Activated CD8-positive, alpha-beta T cell treated with anti-CD3 and anti-CD28 coated beads for 36 hours (primary cell): Measurements from ENCODE around the gene UNK. TPM values are rescaled to one million over a fixed set of nuclear protein-coding genes. Genes with fewer than 3 reads are reported as not detected.

ENCODE experiments used
- ATAC-seq: fragments of 200-7000 bp; cut with Tn5 transposase; one replicate; pipeline ENCODE4 v1.10.0; 2021; ENCODE audit warnings: mild to moderate bottlenecking, moderate library complexity
- CTCF ChIA-PET: fragments of 350-600 bp; sonication (Branson Sonifier 250); formaldehyde crosslinking; loops from one replicate; lab custom pipeline; 2021; ENCODE audit warnings: antibody characterized with exemption; lab: Charles Lee
- POLR2A ChIA-PET: fragments of 350-600 bp; sonication (Branson Sonifier 250); formaldehyde crosslinking; loops from one replicate; lab custom pipeline; 2021; ENCODE audit warnings: antibody characterized with exemption; lab: Charles Lee
- DNase-seq: peaks from one replicate; pipeline ENCODE4 v3.0.0-alpha.2; 2020
- H3K27ac Mint-ChIP-seq: one replicate; pipeline ENCODE4 v1.8.0; 2021; ENCODE audit warnings: mild to moderate bottlenecking, mixed read lengths
- H3K27me3 Mint-ChIP-seq: one replicate; pipeline ENCODE4 v1.8.0; 2021; ENCODE audit warnings: mixed read lengths
- H3K36me3 Mint-ChIP-seq: one replicate; pipeline ENCODE4 v1.8.0; 2021; ENCODE audit warnings: low read depth, mixed read lengths
- H3K4me1 Mint-ChIP-seq: one replicate; pipeline ENCODE4 v1.8.0; 2021; ENCODE audit warnings: low read depth, mixed read lengths
- H3K4me3 Mint-ChIP-seq: one replicate; pipeline ENCODE4 v1.8.0; 2021; ENCODE audit warnings: mild to moderate bottlenecking, moderate library complexity, mixed read lengths
- H3K9me3 Mint-ChIP-seq: one replicate; pipeline ENCODE4 v1.8.0; 2021; ENCODE audit warnings: mixed read lengths
- intact Hi-C: fragments of 100-400 bp; cut with micrococcal nuclease; formaldehyde crosslinking; loops from one replicate; pipeline ENCODE4 v1.10.0; 2022
- total RNA-seq, 2 experiments: library from RNA; stranded (reverse); gene quantifications; one replicate each; pipeline ENCODE4 v1.2.3, GENCODE V29; 2021
- TF ChIP-seq, protein P1 (sequence below): fragments of 200-600 bp; IDR thresholded peaks from one replicate; pipeline ENCODE4 v1.8.0; 2022; ENCODE audit warnings: antibody characterized with exemption, mild to moderate bottlenecking

UNK gene
- total RNA-seq, 2 experiments from 2014 or later = 26.4 to 26.6 TPM

DNA sequence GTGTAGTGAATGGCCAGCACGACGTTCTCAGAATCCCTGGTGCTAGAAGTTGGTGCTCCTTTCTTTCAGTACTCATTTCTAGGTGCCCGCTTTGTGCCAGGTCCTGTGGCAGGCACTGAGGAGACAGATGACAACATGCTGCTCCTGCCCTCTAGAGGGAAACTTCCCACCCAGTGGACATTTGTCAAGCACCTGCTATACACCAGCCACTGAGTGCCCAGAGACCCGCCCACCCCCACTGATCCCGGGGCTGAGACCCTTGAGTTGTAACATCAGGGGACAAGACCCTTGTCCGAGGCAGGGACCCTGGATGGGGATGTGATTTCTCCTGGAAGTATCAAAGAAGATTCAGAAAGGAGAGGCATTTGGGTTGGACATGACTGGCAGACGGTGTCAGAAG, 34.5 kb downstream of the UNK start:
- TF ChIP-seq, protein P1, sequence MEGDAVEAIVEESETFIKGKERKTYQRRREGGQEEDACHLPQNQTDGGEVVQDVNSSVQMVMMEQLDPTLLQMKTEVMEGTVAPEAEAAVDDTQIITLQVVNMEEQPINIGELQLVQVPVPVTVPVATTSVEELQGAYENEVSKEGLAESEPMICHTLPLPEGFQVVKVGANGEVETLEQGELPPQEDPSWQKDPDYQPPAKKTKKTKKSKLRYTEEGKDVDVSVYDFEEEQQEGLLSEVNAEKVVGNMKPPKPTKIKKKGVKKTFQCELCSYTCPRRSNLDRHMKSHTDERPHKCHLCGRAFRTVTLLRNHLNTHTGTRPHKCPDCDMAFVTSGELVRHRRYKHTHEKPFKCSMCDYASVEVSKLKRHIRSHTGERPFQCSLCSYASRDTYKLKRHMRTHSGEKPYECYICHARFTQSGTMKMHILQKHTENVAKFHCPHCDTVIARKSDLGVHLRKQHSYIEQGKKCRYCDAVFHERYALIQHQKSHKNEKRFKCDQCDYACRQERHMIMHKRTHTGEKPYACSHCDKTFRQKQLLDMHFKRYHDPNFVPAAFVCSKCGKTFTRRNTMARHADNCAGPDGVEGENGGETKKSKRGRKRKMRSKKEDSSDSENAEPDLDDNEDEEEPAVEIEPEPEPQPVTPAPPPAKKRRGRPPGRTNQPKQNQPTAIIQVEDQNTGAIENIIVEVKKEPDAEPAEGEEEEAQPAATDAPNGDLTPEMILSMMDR = no peak
- Mint-ChIP-seq H3K4me1 (peaks cover 17% of the 10 kb centered on the region), H3K4me3 (no peak overlapping the region), H3K36me3 (peaks cover 18% of the 10 kb centered on the region), H3K9me3 (no peaks in the 10 kb centered on the region), H3K27ac (no peak overlapping the region), H3K27me3 (no peaks in the 10 kb centered on the region)
- intact Hi-C loops = no loop called here
- DNase-seq (no peak), ATAC-seq (no peak)
- POLR2A ChIA-PET = interaction anchor here (1.4 kb wide), 1 partner anchor 44 kb away, joined by 11 read pairs; no protein-coding TSS in a partner anchor
- CTCF ChIA-PET = interaction anchor here (2.5 to 2.9 kb wide), 2 partner anchors 8 to 11 kb away, joined by 8 to 9 read pairs; no protein-coding TSS in a partner anchor

DNA sequence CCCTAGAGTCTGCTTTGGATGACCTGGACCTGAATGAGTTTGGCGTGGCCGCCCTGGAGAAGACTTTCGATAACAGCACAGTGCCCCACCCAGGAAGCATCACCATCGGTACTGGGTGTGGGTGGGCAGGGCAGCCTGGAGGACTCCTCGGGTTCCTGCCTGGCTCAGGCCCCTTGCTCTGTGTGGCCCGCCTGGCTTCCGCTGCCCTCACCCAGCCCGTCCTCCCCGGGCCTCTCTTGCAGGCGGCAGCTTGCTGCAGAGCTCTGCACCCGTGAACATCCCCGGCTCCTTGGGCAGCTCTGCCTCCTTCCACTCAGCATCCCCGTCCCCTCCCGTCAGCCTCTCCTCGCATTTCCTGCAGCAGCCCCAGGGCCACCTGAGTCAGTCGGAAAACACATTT, 35.1 kb downstream of the UNK start:
- Mint-ChIP-seq H3K27ac (no peak overlapping the region), H3K4me3 (no peak overlapping the region), H3K36me3 (peaks cover 18% of the 10 kb centered on the region), H3K27me3 (no peaks in the 10 kb centered on the region), H3K9me3 (no peaks in the 10 kb centered on the region), H3K4me1 (peaks cover 17% of the 10 kb centered on the region)
- CTCF ChIA-PET = interaction anchor here (2.5 kb wide), 1 partner anchor 11 kb away, joined by 8 read pairs; no protein-coding TSS in a partner anchor
- intact Hi-C loops = no loop called here
- TF ChIP-seq, protein P1 = no peak
- POLR2A ChIA-PET = no interaction called here
- no peak for ATAC-seq
- DNase-seq = no peak

DNA sequence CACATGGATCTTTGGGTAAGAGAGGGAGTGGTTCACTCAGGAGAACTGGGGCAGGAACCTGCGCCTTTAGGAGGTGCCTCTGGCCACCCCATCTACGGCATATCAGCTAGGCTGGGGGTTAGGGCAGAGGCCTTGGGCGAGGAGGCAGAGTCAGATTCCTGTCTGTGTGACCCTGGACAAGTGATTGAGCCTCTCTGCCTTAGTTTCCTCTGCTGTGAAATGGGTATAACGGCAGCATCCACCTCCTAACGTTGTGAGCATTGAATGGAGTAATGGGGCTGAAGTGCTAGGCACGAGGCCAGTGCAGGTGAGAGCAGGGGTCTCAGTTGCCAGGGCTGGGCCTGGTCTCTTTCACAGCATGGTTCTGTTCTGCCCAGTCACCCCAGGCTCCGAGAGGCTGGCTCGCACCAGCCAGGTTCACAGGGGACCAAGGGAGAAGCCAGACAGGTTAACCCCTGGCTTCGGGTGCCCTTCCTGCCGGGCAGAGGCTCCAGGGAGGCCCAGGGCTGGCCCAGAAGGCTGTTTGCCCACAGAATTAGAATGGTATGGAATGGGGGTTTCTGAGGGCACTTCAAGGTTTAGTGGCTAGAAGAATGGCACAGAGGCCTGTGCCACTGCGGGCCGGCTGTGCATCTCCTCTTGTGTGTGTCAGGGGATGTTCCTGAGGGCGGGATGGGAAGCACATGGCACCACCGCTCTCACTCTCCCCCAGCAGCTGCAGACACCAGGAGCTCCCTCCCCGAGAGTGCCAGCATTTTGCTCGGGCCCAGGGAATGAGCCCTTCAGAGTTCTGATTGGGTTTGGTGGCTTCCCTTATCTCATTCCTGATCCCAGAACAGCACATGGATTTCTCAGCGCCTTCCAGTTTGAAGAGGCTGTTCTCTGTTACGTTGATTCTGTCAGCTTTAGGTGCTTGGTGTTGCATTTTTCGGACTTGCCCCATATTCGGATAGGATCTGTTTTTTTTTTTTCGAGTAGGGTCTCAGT, 35.8 kb downstream of the UNK start:
- ChIA-PET POLR2A (interaction anchor here (0.6 to 1.7 kb wide), 3 partner anchors 23 to 34 kb away, joined by 3 to 6 read pairs (median 5); no protein-coding TSS in a partner anchor), CTCF (interaction anchor here (0.7 to 2.5 kb wide), 4 partner anchors 10 to 67 kb away, joined by 4 to 8 read pairs (median 6); no protein-coding TSS in a partner anchor)
- Mint-ChIP-seq H3K4me1 (peaks cover 19% of the 10 kb centered on the region), H3K36me3 (peaks cover 19% of the 10 kb centered on the region), H3K27me3 (no peaks in the 10 kb centered on the region), H3K9me3 (no peaks in the 10 kb centered on the region), H3K4me3 (no peak overlapping the region), H3K27ac (peak overlapping the region; percentile 32)
- intact Hi-C loops = no loop called here
- no peak for ATAC-seq
- TF ChIP-seq, protein P1 = no peak
- no peak for DNase-seq

GRCh38 chr17:75821552-75821951, 36.9 kb downstream of the UNK start:
- Mint-ChIP-seq H3K4me1 (peaks cover 20% of the 10 kb centered on the region), H3K4me3 (no peak overlapping the region), H3K27me3 (no peaks in the 10 kb centered on the region), H3K27ac (peak overlapping the region; percentile 87), H3K9me3 (no peaks in the 10 kb centered on the region), H3K36me3 (peaks cover 16% of the 10 kb centered on the region)
- POLR2A ChIA-PET = interaction anchor here (0.8 to 1.7 kb wide), 5 partner anchors 15 to 45 kb away, joined by 3 to 6 read pairs (median 4); no protein-coding TSS in a partner anchor
- TF ChIP-seq, protein P1 = no peak
- CTCF ChIA-PET = interaction anchor here (1.0 to 2.4 kb wide), 6 partner anchors 9 to 68 kb away, joined by 3 to 6 read pairs (median 4); no protein-coding TSS in a partner anchor
- no peak for DNase-seq
- ATAC-seq = peak; percentile 8
- intact Hi-C loops = no loop called here
